Cardiac muscle cell (in vitro differentiated cells and primary cell): ENCODE measurements around the gene BCAR3. TPM values are rescaled to one million over a fixed set of nuclear protein-coding genes. Genes with fewer than 3 reads are reported as not detected.
"Not testable (repeated sequence)": the region's sequence is repeated elsewhere in the genome, so short reads cannot be mapped to it uniquely, and the experiment has no call there.

Source experiments
- DNase-seq, 2 donors: peaks; one replicate each; pipeline versions ENCODE4 v3.0.0 to v3.0.0-alpha.2; 2010 to 2017; ENCODE audit warnings: low read depth in 1 of 2, low spot score in 1 of 2
- H3K27ac ChIP-seq: fragments of 200-600 bp; sonication (generic); 2 replicates; pipeline ENCODE4 v1.5.1; 2016
- H3K27me3 ChIP-seq: fragments of 200-600 bp; sonication (generic); 2 replicates; pipeline ENCODE4 v1.6.0; 2016; ENCODE audit warnings: control low read depth
- H3K36me3 ChIP-seq: fragments of 200-600 bp; sonication (generic); 2 replicates; pipeline ENCODE4 v1.5.1; 2016; ENCODE audit warnings: control low read depth
- H3K4me1 ChIP-seq: fragments of 200-600 bp; sonication (generic); 2 replicates; pipeline ENCODE4 v1.8.1; 2017; ENCODE audit warnings: low read depth, mild to moderate bottlenecking, mixed run types
- H3K4me3 ChIP-seq: fragments of 200-600 bp; sonication (generic); 2 replicates; pipeline ENCODE4 v1.5.1; 2016; ENCODE audit warnings: mild to moderate bottlenecking
- H3K9me3 ChIP-seq: fragments of 200-600 bp; sonication (generic); 2 replicates; pipeline ENCODE4 v1.5.1; 2017; ENCODE audit warnings: low read depth, mild to moderate bottlenecking, control low read depth
- CTCF ChIP-seq: IDR thresholded peaks from 2 replicates; pipeline ENCODE4 v1.5.1; 2012; ENCODE audit warnings: low read depth, mild to moderate bottlenecking, low read length
- polyA plus RNA-seq: library from polyadenylated mRNA; unstranded; fragments of >200 nt; fragmentation: Nextera tagmentation; extraction: Ambion mirVana; gene quantifications from 2 replicates; pipeline ENCODE4 v1.2.1, GENCODE V29; 2016
- total RNA-seq: library from RNA; depleted of rRNA; stranded (reverse); fragments of >200 nt; gene quantifications from 2 replicates; pipeline ENCODE4 v1.2.3, GENCODE V29; 2016

BCAR3 gene
- total and polyA plus RNA-seq, 2 experiments from 2014 or later: 1.5 to 4.5 TPM

GRCh38 chr1:93559045-93559444 is 122.6 kb downstream of the BCAR3 start:
- Histone ChIP-seq H3K36me3 (no peaks in the 10 kb centered on the region), H3K4me3 (no peak overlapping the region)

GRCh38 chr1:93556291-93556690 is 125.3 kb downstream of the BCAR3 start:
- H3K27ac ChIP-seq: no peak overlapping the region
- TF ChIP-seq CTCF: no peak
- H3K27me3 ChIP-seq: no peaks in the 10 kb centered on the region
- H3K9me3 ChIP-seq: no peaks in the 10 kb centered on the region
- peaks cover 24% of the 10 kb centered on the region for H3K4me1 ChIP-seq
- H3K4me3 ChIP-seq: no peak overlapping the region
- H3K36me3 ChIP-seq: no peaks in the 10 kb centered on the region
- DNase-seq: no peak

More at GRCh38 chr1:93559045-93559444, 122.6 kb downstream of the BCAR3 start:
- Histone ChIP-seq H3K27ac (no peak overlapping the region), H3K27me3 (no peaks in the 10 kb centered on the region), H3K9me3 (no peaks in the 10 kb centered on the region), H3K4me1 (peaks cover 12% of the 10 kb centered on the region)
- DNase-seq: no peak
- TF ChIP-seq CTCF: no peak

GRCh38 chr1:93554883-93555872 is 126.5 kb downstream of the BCAR3 start:
- Histone ChIP-seq H3K36me3 (no peaks in the 10 kb centered on the region), H3K27ac (no peak overlapping the region)
- DNase-seq: peak; percentile 33 to 34

GRCh38 chr1:93553886-93554490 is 127.6 kb downstream of the BCAR3 start:
- not testable (repeated sequence) for H3K36me3 ChIP-seq, H3K9me3 ChIP-seq, H3K4me3 ChIP-seq, H3K27me3 ChIP-seq, H3K27ac ChIP-seq
- H3K4me1 ChIP-seq: peaks cover 24% of the 10 kb centered on the region
- peak in 1 of 2 donors; percentile 80 for DNase-seq

More at GRCh38 chr1:93554883-93555872, 126.5 kb downstream of the BCAR3 start:
- Histone ChIP-seq H3K9me3 (no peaks in the 10 kb centered on the region), H3K4me3 (no peak overlapping the region), H3K27me3 (no peaks in the 10 kb centered on the region), H3K4me1 (peaks cover 24% of the 10 kb centered on the region)
- TF ChIP-seq CTCF: no peak

- TF ChIP-seq CTCF: no peak
- peaks cover 24% of the 10 kb centered on the region for H3K4me1 ChIP-seq
Observed at GRCh38 chr1:93552741-93553455, 128.7 kb downstream of the BCAR3 start.

More at GRCh38 chr1:93552741-93553455, 128.7 kb downstream of the BCAR3 start:
- Histone ChIP-seq H3K9me3 (no peaks in the 10 kb centered on the region), H3K27ac (no peak overlapping the region), H3K4me3 (no peak overlapping the region), H3K36me3 (no peaks in the 10 kb centered on the region), H3K27me3 (no peaks in the 10 kb centered on the region)
- peak in 1 of 2 donors; percentile 80 for DNase-seq
